ENCODE results near the gene USP8. TPM values are rescaled to one million over a fixed set of nuclear protein-coding genes. Genes with fewer than 3 reads are reported as not detected.

USP8 gene
- total RNA-seq, 3 donors from 2014 or later (not counting 1 experiment from before 2014, with no cell fraction given), result 81.0 to 87.7 (median 81.4) TPM

DNA sequence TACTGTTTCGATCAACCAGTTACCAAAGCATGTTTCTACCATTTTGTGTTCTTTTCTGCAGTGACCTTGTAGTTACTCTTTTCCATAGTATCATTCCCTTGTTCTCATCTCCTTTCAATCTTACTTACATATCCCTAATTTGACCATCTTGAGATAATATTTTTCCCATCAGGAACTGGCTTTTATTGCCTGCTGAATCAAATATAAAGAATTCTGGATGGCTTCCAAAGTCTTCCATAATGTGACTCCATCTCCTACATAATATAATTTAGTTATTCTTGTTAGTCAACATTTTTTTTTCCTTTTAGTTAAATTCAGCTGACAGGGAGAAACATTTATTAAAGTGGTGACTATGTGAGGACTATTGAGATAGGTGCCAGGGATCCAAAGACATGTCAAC, 7.0 kb downstream of the USP8 start:
- intact Hi-C loops (cut with micrococcal nuclease), result no loop called here
- H3K36me3 ChIP-seq (ENCODE audit: control insufficient read depth, insufficient read depth, low read length), result peaks cover 13% of the 10 kb centered on the region
- DNase-seq, result no peak

DNA sequence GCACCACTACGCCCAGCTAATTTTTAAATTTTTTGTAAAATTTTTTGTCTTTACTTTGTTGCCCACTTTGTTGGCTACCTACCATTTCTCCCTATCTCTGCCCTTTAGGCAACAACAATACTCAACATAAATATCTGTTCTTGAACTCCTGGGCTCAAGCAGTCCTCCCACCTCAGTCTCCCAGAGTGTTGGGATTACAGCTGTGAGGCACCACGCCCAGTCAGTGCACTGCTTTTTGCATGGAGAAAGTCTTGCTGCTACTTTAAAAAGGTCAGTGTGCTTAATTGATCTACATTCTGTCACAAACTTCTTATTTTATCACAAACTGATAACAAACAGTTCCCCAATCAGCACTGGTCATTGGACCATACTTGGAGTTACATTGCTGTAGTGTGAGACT, 8.0 kb downstream of the USP8 start:
- Histone ChIP-seq H3K4me3 (ENCODE audit: low read length) (no peak overlapping the region), H3K27ac (ENCODE audit: low read length) (no peak overlapping the region), H3K4me1 (ENCODE audit: control insufficient read depth, insufficient read depth, low read length) (no peaks in the 10 kb centered on the region), H3K9me3 (ENCODE audit: control insufficient read depth, insufficient read depth, low read length) (no peaks in the 10 kb centered on the region), H3K36me3 (ENCODE audit: control insufficient read depth, insufficient read depth, low read length) (peaks cover 13% of the 10 kb centered on the region), H3K27me3 (ENCODE audit: control insufficient read depth, insufficient read depth, low read length) (no peaks in the 10 kb centered on the region)
- Mint-ChIP-seq H3K27me3 (ENCODE audit: low read depth in 2 of 2) (no peaks in the 10 kb centered on the region), H3K27ac (peak overlapping the region; percentile 19 to 77), H3K4me3 (no peak overlapping the region), H3K36me3 (no peaks in the 10 kb centered on the region), H3K4me1 (peaks cover 40 to 46% of the 10 kb centered on the region in 2 donors), H3K9me3 (no peaks in the 10 kb centered on the region)
- DNase-seq (no peak), ATAC-seq (no peak)
- WGBS (ENCODE audit: insufficient coverage), result 100% methylated on average over 2 of the region's 2 CpGs
- intact Hi-C loops (cut with micrococcal nuclease), result no loop called here
- TF ChIP-seq, protein P1, sequence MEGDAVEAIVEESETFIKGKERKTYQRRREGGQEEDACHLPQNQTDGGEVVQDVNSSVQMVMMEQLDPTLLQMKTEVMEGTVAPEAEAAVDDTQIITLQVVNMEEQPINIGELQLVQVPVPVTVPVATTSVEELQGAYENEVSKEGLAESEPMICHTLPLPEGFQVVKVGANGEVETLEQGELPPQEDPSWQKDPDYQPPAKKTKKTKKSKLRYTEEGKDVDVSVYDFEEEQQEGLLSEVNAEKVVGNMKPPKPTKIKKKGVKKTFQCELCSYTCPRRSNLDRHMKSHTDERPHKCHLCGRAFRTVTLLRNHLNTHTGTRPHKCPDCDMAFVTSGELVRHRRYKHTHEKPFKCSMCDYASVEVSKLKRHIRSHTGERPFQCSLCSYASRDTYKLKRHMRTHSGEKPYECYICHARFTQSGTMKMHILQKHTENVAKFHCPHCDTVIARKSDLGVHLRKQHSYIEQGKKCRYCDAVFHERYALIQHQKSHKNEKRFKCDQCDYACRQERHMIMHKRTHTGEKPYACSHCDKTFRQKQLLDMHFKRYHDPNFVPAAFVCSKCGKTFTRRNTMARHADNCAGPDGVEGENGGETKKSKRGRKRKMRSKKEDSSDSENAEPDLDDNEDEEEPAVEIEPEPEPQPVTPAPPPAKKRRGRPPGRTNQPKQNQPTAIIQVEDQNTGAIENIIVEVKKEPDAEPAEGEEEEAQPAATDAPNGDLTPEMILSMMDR (IDR thresholded peaks at IDR 0.05), result no peak

More for the DNA sequence above, 7.0 kb downstream of the USP8 start:
- Histone ChIP-seq H3K27ac (ENCODE audit: low read length) (no peak overlapping the region), H3K4me1 (ENCODE audit: control insufficient read depth, insufficient read depth, low read length) (no peaks in the 10 kb centered on the region), H3K4me3 (ENCODE audit: low read length) (no peak overlapping the region), H3K27me3 (ENCODE audit: control insufficient read depth, insufficient read depth, low read length) (no peaks in the 10 kb centered on the region), H3K9me3 (ENCODE audit: control insufficient read depth, insufficient read depth, low read length) (no peaks in the 10 kb centered on the region)
- WGBS (ENCODE audit: insufficient coverage), result 80% methylated on average over 1 of the region's 1 CpG
- TF ChIP-seq, protein P1 (IDR thresholded peaks at IDR 0.05), result no peak
- H3K27ac Mint-ChIP-seq, result peak overlapping the region; percentile 19 to 57
- H3K9me3 Mint-ChIP-seq, result no peaks in the 10 kb centered on the region
- peaks cover 47 to 49% of the 10 kb centered on the region in 2 donors for H3K4me1 Mint-ChIP-seq
- H3K36me3 Mint-ChIP-seq, result no peaks in the 10 kb centered on the region
- no peak for ATAC-seq
- H3K4me3 Mint-ChIP-seq, result no peak overlapping the region
- no peaks in the 10 kb centered on the region for H3K27me3 Mint-ChIP-seq (ENCODE audit: low read depth in 2 of 2)

DNA sequence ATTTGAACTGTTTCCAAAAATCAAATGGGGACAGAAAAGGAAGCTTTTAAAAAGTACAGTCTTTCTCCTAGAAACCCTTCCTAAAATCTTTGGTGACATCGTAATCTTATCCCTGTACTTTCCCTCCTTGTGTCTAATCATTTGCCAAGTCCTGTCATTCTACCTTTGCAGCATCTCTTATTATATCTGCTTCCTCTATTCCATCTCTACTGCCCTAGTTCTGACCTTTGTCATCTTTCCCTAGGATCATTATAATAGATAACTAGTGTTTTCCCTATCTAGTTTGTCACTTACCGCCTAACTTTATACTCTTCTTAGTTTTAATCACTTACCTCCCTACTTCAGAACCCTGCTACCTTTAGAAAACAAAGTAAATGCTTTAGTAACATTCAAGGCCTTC, 11.6 kb downstream of the USP8 start:
- Mint-ChIP-seq H3K36me3 (no peaks in the 10 kb centered on the region), H3K4me3 (no peak overlapping the region), H3K27ac (peak overlapping the region; percentile 22 to 37), H3K4me1 (peaks cover 32 to 36% of the 10 kb centered on the region in 2 donors), H3K27me3 (ENCODE audit: low read depth in 2 of 2) (no peaks in the 10 kb centered on the region), H3K9me3 (no peaks in the 10 kb centered on the region)
- TF ChIP-seq, protein P1 (IDR thresholded peaks at IDR 0.05), result no peak
- intact Hi-C loops (cut with micrococcal nuclease), result no loop called here
- Histone ChIP-seq H3K36me3 (ENCODE audit: control insufficient read depth, insufficient read depth, low read length) (peaks cover 26% of the 10 kb centered on the region), H3K9me3 (ENCODE audit: control insufficient read depth, insufficient read depth, low read length) (no peaks in the 10 kb centered on the region), H3K27me3 (ENCODE audit: control insufficient read depth, insufficient read depth, low read length) (no peaks in the 10 kb centered on the region), H3K4me1 (ENCODE audit: control insufficient read depth, insufficient read depth, low read length) (no peaks in the 10 kb centered on the region), H3K4me3 (ENCODE audit: low read length) (no peak overlapping the region), H3K27ac (ENCODE audit: low read length) (no peak overlapping the region)
- no peak for ATAC-seq
- WGBS (ENCODE audit: insufficient coverage), result 100% methylated on average over 2 of the region's 2 CpGs
- DNase-seq, result no peak

DNA sequence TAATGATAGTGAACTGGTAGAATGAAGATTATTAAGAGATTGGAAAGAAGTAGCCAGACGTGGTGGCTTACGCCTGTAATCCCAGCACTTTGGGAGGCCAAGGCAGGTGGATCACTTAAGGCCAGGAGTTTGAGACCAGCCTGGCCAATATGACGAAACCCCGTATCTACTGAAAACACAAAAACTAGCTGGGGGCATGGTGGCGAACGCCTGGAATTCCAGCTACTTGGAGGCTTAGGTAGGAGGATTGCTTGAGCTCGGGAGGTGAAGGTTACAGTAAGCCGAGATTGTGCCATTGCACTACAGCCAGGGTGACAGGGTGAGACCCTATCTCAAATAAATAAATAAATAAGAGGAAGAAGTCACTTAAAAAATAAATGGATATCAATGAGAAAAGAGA, 14.0 kb downstream of the USP8 start:
- Mint-ChIP-seq H3K36me3 (no peaks in the 10 kb centered on the region), H3K27me3 (ENCODE audit: low read depth in 2 of 2) (no peaks in the 10 kb centered on the region), H3K27ac (no peak overlapping the region), H3K4me3 (no peak overlapping the region), H3K9me3 (no peaks in the 10 kb centered on the region), H3K4me1 (peaks cover 16 to 24% of the 10 kb centered on the region in 2 donors)
- H3K27me3 ChIP-seq (ENCODE audit: control insufficient read depth, insufficient read depth, low read length), result no peaks in the 10 kb centered on the region
- WGBS (ENCODE audit: insufficient coverage), result 91% methylated on average over 7 of the region's 8 CpGs
- no peak overlapping the region for H3K27ac ChIP-seq (ENCODE audit: low read length)
- no peak overlapping the region for H3K4me3 ChIP-seq (ENCODE audit: low read length)
- intact Hi-C loops (cut with micrococcal nuclease), result no loop called here
- H3K9me3 ChIP-seq (ENCODE audit: control insufficient read depth, insufficient read depth, low read length), result no peaks in the 10 kb centered on the region
- peaks cover 30% of the 10 kb centered on the region for H3K36me3 ChIP-seq (ENCODE audit: control insufficient read depth, insufficient read depth, low read length)
- TF ChIP-seq, protein P1 (IDR thresholded peaks at IDR 0.05), result no peak
- no peaks in the 10 kb centered on the region for H3K4me1 ChIP-seq (ENCODE audit: control insufficient read depth, insufficient read depth, low read length)
- ATAC-seq (no peak), DNase-seq (no peak)
